Glutamatergic neuron (in vitro differentiated cells): Measurements from ENCODE around the gene LAD1. TPM values are rescaled to one million over a fixed set of nuclear protein-coding genes. Genes with fewer than 3 reads are reported as not detected.

Source experiments
- DNase-seq: peaks from one replicate; pipeline ENCODE4 v3.0.0; 2022
- H3K27ac Mint-ChIP-seq: one replicate; pipeline ENCODE4 v1.8.0; 2020; ENCODE audit warnings: mild to moderate bottlenecking, mixed read lengths, inconsistent platforms; ENCODE audit not compliant: unreplicated experiment
- H3K27me3 Mint-ChIP-seq: one replicate; pipeline ENCODE4 v1.8.0; 2020; ENCODE audit warnings: mild to moderate bottlenecking, moderate library complexity, mixed read lengths, inconsistent platforms; ENCODE audit not compliant: unreplicated experiment
- H3K36me3 Mint-ChIP-seq: one replicate; pipeline ENCODE4 v1.8.0; 2020; ENCODE audit warnings: mild to moderate bottlenecking, mixed read lengths, inconsistent platforms; ENCODE audit not compliant: unreplicated experiment
- H3K4me1 Mint-ChIP-seq: one replicate; pipeline ENCODE4 v1.8.0; 2020; ENCODE audit warnings: mild to moderate bottlenecking, low read depth, mixed read lengths, inconsistent platforms; ENCODE audit not compliant: unreplicated experiment
- H3K4me3 Mint-ChIP-seq: one replicate; pipeline ENCODE4 v1.8.0; 2020; ENCODE audit warnings: mild to moderate bottlenecking, mixed read lengths, inconsistent platforms; ENCODE audit not compliant: unreplicated experiment
- H3K9me3 Mint-ChIP-seq: one replicate; pipeline ENCODE4 v1.8.0; 2020; ENCODE audit warnings: mild to moderate bottlenecking, moderate library complexity, mixed read lengths, inconsistent platforms; ENCODE audit not compliant: unreplicated experiment
- CTCF ChIP-seq: fragments of 200-600 bp; sonication (generic); IDR thresholded peaks from one replicate; pipeline ENCODE4 v1.5.0; 2021; ENCODE audit not compliant: partially characterized antibody, unreplicated experiment
- total RNA-seq: library from RNA; stranded (reverse); fragmentation: NEBNext Ultra II Directional; extraction: Animal tissue kit (Norgen Biotek cat#: 25700); gene quantifications from one replicate; pipeline ENCODE4 v1.2.1, GENCODE V29; 2021; ENCODE audit not compliant: unreplicated experiment

LAD1 gene
- total RNA-seq, 1 donor from 2014 or later: 0.25 TPM

GRCh38 chr1:201429736-201430501 is 30.8 kb upstream of the LAD1 start:
- Mint-ChIP-seq H3K4me3 (no peak overlapping the region), H3K4me1 (peaks cover 17% of the 10 kb centered on the region), H3K27ac (peak overlapping the region; percentile 78), H3K9me3 (peaks cover 8% of the 10 kb centered on the region), H3K27me3 (peaks cover 3% of the 10 kb centered on the region), H3K36me3 (no peaks in the 10 kb centered on the region)
- no peak for DNase-seq
- no peak for TF ChIP-seq CTCF

GRCh38 chr1:201427963-201428362 is 28.8 kb upstream of the LAD1 start:
- peaks cover 3% of the 10 kb centered on the region for H3K27me3 Mint-ChIP-seq
- DNase-seq: no peak
- no peak for TF ChIP-seq CTCF
- peaks cover 17% of the 10 kb centered on the region for H3K4me1 Mint-ChIP-seq
- peaks cover 9% of the 10 kb centered on the region for H3K9me3 Mint-ChIP-seq
- H3K36me3 Mint-ChIP-seq: no peaks in the 10 kb centered on the region
- no peak overlapping the region for H3K27ac Mint-ChIP-seq
- H3K4me3 Mint-ChIP-seq: no peak overlapping the region

GRCh38 chr1:201426479-201427310 is 27.6 kb upstream of the LAD1 start:
- Mint-ChIP-seq H3K4me1 (peaks cover 28% of the 10 kb centered on the region), H3K36me3 (no peaks in the 10 kb centered on the region), H3K27me3 (peaks cover 5% of the 10 kb centered on the region)

GRCh38 chr1:201424146-201424545 is 25.0 kb upstream of the LAD1 start:
- no peak for DNase-seq
- Mint-ChIP-seq H3K4me3 (no peak overlapping the region), H3K36me3 (no peaks in the 10 kb centered on the region), H3K27ac (no peak overlapping the region), H3K27me3 (peaks cover 8% of the 10 kb centered on the region), H3K4me1 (peaks cover 32% of the 10 kb centered on the region), H3K9me3 (peaks cover 8% of the 10 kb centered on the region)
- TF ChIP-seq CTCF: no peak

More at GRCh38 chr1:201426479-201427310, 27.6 kb upstream of the LAD1 start:
- peaks cover 9% of the 10 kb centered on the region for H3K9me3 Mint-ChIP-seq
- TF ChIP-seq CTCF: no peak
- peak overlapping the region; percentile 88 for H3K27ac Mint-ChIP-seq
- no peak overlapping the region for H3K4me3 Mint-ChIP-seq
- peak; percentile 41 for DNase-seq
